Activated CD4-positive, alpha-beta T cell treated with anti-CD3 and anti-CD28 coated beads, Interleukin-2, amount 50 U/mL, for 4 hours (primary cell): ENCODE data around the gene EXT2.

Experiments used
- DNase-seq, 2 experiments: peaks; one replicate each; pipeline ENCODE4 v3.0.0-alpha.2; 2020

EXT2 gene

DNA sequence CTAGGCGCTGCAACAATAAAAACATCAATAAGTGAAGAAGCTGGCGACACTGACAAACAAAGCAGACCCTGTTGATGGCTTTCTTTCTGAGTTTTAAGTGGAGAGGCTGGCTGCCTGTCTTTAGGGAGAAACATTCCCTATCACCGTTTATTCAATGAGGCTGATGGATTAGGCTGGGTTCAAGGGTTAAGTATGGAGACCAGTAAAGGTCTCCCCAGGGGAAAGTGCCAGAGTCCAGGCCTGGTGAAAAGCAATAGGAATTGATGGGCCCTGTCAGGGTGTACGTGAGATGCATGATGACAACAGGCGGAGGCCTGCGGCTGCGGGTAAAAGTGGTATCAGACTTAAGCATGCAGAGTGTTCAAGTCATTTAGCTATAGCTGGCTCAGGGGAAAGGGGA lies 111.8 kb downstream of the EXT2 start:
- DNase-seq: no peak

- DNase-seq: no peak
Measured at GRCh38 chr11:44208976-44209603, 113.6 kb downstream of the EXT2 start.

- no peak for DNase-seq
Measured at GRCh38 chr11:44212128-44212527, 116.7 kb downstream of the EXT2 start.

GRCh38 chr11:44213148-44213547 lies 117.7 kb downstream of the EXT2 start:
- DNase-seq: no peak

DNA sequence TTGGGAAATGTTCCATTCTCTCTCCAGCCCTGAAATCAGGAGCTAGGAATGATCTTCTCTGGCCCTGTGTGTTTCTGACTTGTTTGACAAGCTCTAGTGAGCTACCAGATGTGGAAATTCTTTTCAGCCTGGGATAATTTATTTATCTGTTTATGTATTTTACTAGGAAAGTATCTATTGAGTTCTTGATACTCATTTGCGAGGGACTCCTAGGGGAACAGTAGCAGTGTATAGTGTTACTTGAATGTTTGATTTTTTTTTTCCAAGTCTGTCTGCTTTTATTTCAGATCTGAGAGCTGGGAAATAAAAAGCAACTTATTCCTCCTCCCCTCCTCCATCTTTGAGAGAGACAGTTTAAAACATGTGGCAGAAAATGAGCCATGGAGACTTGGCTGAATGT lies 122.0 kb downstream of the EXT2 start:
- DNase-seq: no peak

DNA sequence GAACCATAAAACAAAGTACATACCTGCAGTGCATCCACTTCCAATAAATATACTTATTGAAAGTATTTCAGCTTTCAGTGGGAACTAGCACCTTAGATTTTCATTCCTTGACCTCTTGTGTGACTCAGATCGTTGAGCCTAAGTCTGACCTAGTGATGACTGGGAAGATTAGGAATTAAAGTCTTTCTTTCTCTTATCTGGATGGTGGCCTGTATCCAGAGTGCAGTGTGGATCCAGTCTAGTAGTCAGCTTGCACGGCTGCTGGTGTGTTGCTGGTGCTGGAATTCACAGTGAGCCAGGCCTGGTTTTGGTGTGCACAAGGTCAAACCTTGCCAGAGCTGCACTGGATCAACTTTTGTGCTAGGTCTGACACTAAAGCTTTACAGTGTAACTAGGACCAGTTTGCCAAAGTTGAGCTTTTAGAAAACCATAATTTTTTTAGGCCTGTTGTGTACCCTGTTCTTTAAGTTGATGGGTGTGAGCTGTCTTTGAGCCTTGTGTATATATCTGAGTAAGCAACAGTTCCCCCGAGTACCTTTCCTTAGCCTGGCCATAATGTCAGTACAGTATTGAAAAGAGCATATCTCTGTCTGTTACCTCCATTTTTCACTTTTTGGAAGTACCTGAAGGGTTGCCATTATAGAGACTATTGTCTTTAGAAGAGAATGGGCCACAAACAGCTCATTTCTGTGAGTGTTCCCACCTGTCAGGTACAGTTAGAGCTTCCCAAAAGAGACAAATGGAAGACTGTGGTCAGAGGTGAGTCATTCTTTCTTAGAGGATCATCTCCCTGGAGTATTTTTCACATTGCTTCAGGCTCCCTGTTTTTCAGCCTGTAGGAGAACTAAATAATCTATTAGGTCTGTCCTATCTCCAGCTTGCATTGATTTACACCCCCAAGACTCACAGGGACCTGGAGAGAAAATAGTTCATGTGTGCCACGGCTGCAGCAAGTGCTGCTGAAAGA lies 124.6 kb downstream of the EXT2 start:
- DNase-seq: no peak

- no peak for DNase-seq
Measured at GRCh38 chr11:44221456-44221855, 126.0 kb downstream of the EXT2 start.

DNA sequence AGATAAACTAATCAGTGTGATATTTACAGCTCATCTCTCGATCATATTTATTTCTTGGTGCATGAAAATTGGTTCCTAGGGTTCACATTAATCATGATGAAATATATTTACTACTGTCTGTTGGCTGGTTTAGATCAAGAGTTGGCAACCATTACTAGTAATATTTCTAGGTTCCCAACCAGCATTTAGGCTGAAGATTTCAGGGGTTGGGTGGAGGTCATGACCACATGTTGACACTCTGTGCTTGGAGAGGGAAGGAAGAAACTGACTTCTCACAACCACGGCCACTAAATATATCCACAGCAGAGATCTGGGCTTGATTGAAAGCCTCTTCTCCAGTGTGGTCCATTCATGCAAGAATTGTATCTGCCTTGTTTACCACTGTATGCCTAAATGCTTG lies 126.5 kb downstream of the EXT2 start:
- no peak for DNase-seq

DNA sequence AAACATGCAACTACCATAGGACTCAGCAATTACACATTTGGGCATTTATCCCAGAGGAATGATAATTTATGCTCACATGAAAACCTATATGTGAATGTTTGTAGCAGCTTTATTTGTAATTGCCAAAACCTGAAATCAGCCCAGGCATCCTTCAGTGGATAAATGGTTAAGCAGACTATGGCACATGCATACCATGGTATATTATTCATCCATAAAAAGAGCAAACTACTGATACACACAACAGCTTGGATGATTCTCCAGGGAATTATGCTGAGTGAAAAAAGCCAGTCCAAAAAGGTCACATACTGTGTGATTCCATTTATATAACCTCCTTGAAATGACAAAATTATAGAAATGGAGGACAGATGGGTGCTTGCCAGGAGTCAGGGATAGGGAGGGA lies 127.8 kb downstream of the EXT2 start:
- DNase-seq: no peak

DNA sequence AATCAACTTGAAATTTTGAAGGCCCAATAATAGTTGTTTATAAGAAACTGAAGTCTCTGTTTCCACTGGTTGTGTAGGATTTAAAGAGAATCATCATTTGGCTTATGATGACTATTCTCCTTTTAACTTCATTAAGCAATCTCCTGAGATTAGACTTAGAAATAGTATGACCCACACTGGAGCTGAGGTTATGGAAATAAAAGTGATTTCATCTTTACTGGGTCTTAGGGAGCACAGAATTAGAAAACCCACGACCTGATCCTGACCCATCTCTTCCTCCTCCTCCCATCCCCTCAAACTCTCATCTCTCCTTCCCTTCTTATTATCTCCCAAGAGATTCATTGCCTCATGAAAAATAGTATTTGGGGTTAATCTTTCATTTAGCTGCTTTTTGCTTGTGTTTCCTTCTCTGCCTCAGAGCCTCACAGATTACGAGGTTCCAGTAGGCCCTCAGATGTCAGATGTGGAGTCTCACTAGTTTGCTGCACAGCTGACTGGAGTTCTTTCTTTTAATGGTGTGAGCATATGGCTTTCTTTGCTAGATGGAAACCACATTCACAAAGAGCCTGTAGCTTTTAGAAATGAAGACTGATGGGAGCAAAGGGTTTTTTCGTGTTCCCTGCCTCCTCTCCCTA lies 129.5 kb downstream of the EXT2 start:
- no peak for DNase-seq

GRCh38 chr11:44226490-44226889 lies 131.0 kb downstream of the EXT2 start:
- DNase-seq: no peak

- DNase-seq: no peak
Measured at GRCh38 chr11:44226945-44227344, 131.5 kb downstream of the EXT2 start.

- DNase-seq: no peak
Measured at GRCh38 chr11:44228379-44228778, 132.9 kb downstream of the EXT2 start.

DNA sequence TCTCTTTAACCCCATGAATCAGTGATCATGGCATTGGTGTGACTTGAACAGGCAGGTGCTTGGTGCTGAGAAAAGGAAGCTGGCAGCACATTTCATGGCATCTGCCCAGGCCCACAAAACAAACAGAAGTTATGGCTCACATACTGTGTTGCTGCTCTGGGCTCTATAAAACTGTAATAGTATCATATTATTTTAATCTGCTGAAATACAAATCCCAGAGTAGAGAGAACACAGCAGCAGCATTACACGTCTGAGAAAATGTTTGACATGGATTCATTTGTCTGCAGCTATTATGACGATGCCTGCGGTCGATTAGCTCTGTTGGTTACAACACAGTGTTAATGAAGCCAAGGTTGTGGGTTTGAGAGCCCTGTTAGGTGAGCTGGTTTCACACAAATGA lies 133.6 kb downstream of the EXT2 start:
- no peak for DNase-seq

DNA sequence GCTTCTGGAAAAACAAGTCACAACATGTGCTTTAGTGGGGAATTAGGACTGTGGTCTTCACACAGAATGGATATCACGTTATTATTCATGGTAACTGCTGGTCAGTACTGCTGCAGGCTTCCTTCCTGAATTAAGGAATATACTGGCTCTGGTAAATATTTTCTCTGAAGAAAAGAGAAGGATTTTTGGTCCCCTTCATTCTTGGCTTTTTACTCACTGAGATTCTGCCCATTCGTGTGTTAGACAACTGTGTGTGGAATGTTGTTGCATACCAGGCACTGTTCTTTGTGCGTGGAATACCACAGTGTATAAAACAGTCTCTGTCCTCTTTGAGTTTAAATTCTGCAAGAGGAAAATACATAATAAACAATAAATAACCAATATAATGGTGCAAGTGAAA lies 134.1 kb downstream of the EXT2 start:
- no peak for DNase-seq

- DNase-seq: no peak
Measured at GRCh38 chr11:44235765-44236201, 140.3 kb downstream of the EXT2 start.

GRCh38 chr11:44236296-44236695 lies 140.8 kb downstream of the EXT2 start:
- no peak for DNase-seq

DNA sequence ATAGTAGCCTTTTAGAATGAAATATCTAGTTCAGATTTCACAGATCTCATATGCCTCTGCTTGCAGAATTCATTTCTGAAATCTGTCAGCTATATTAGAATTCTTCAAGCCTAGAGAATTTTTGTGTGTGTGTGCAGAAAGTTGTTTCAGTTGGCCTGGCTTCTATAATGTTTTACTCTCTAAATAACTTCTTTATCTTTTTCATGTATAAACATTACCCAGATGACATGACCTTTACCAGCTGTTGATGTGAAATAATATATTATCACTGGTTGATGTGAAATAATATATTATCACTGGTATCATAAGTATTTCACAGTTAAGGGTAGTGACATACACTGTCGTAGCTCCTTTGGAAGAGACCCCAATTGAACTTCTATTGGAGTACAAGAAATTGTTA lies 141.7 kb downstream of the EXT2 start:
- DNase-seq: no peak

DNA sequence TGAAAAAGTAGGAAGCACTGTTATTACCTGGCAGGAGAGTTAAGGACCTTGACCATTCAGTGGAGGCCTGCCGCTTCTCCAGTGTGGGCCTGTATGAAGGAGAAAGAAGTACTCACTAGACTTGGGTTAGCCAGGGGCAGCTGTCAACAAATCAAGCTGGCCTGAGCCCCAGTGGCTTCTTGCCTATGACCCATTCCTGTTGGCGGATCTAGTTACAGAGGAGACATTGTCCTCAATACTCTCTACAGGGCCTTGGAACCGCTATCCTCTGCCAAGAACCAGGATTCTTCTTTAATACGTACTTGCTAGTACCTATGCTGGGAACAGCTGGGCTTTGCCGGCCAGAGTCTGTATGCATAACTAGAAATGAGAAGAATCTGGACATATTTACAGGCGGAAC lies 146.4 kb downstream of the EXT2 start:
- DNase-seq: no peak

DNA sequence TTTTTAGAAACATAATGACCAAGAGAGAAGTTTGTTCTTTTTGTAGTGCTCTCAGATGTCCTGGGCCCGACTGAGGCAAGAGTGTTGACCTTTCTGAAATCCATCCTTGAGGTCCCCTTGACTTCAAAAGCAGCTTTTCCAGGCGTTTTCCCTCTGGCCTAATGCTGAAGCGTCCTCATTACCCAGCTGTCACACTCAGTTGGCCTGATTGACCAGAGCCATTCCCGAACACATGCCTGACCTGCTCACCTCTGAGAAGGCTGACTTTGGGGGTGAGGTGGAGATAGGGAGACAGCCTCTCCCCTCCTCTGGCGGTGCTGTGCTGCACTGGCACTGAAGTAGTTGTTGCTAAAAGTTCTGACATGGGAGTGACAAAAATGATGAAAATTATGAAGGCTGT lies 147.6 kb downstream of the EXT2 start:
- DNase-seq: no peak

- no peak for DNase-seq
Measured at GRCh38 chr11:44243595-44244343, 148.3 kb downstream of the EXT2 start.

- no peak for DNase-seq
Measured at GRCh38 chr11:44244639-44245310, 149.3 kb downstream of the EXT2 start.

DNA sequence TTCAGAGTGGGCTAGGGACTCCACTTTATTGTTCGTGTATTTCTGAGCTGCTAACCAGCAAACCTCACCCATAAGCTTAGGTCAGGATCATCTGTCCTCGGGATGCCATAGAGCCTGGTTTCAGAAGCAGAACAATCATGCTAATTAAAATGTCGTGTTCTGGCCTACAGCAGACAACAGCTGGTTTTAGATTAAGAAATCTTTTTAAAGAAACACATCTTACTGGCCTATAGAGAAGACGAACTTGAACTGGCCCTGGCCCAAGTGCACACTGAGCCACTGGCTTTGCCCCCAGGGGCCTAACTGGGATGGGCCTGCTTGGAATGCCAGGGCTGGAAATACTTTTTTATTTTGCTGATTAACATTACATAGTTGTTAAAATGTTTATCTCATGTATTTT lies 151.2 kb downstream of the EXT2 start:
- DNase-seq: no peak
